Tibial nerve (tissue), 4 donors: ENCODE results near the gene FGF1.

Experiments
- EP300 ChIP-seq, 2 donors: sonication (generic); formaldehyde crosslinking; IDR thresholded peaks; one replicate each; pipeline ENCODE4 v1.6.1; 2017; ENCODE audit warnings: antibody characterized with exemption in 2 of 2, mild to moderate bottlenecking in 1 of 2
- POLR2A ChIP-seq, 2 donors: fragments of 450-650 bp; IDR thresholded peaks; one replicate each; pipeline ENCODE4 v1.6.1; 2017; ENCODE audit warnings: antibody characterized with exemption in 2 of 2, mild to moderate bottlenecking in 2 of 2, moderate library complexity in 2 of 2
- TF ChIP-seq, protein P1 (sequence below), 5 experiments: fragments of 200-600 bp in 3 of 5; fragments of 450-650 bp in 2 of 5; sonication (generic) in 3 of 5; IDR thresholded peaks; one replicate each; pipeline ENCODE4 v1.5.1; 2016 to 2019; ENCODE audit warnings: antibody characterized with exemption in 5 of 5, mild to moderate bottlenecking in 3 of 5, moderate library complexity in 2 of 5

DNA sequence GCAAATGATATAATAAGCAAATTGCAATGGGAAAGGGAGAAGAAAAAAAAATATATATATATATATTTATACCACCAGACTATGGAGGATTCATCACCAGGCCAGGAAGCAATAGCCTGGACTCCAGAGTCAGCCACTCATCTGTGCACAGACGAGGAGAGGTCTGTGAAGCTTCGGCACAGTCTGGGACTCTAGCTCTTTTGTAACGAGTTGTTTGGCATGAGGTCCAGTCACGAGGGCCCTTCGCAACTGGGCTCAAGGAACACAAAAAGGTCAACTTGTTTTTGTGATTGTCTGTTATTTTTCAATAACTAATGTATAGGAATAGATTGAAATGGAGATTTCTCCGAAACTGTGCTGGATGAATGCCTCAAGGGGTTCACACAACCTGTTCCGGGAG, 14.7 kb upstream of the FGF1 start:
- TF ChIP-seq, protein P1, sequence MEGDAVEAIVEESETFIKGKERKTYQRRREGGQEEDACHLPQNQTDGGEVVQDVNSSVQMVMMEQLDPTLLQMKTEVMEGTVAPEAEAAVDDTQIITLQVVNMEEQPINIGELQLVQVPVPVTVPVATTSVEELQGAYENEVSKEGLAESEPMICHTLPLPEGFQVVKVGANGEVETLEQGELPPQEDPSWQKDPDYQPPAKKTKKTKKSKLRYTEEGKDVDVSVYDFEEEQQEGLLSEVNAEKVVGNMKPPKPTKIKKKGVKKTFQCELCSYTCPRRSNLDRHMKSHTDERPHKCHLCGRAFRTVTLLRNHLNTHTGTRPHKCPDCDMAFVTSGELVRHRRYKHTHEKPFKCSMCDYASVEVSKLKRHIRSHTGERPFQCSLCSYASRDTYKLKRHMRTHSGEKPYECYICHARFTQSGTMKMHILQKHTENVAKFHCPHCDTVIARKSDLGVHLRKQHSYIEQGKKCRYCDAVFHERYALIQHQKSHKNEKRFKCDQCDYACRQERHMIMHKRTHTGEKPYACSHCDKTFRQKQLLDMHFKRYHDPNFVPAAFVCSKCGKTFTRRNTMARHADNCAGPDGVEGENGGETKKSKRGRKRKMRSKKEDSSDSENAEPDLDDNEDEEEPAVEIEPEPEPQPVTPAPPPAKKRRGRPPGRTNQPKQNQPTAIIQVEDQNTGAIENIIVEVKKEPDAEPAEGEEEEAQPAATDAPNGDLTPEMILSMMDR (IDR thresholded peaks at IDR 0.05): no peak
- TF ChIP-seq POLR2A (IDR thresholded peaks at IDR 0.05) (no peak), EP300 (IDR thresholded peaks at IDR 0.05) (no peak)
